SK-N-SH (cell line): ENCODE results near the gene PUSL1. TPM values are rescaled to one million over a fixed set of nuclear protein-coding genes. Genes with fewer than 3 reads are reported as not detected.

ENCODE experiments used
- CTCF ChIA-PET: fragments of 300-600, 350-600 bp; formaldehyde crosslinking; extraction: SDS; loops from one replicate; lab custom pipeline; 2021; lab: Yijun Ruan, JAX
- POLR2A ChIA-PET: fragments of 350-600 bp; sonication (Branson Sonifier 250); formaldehyde crosslinking; extraction: SDS; loops from one replicate; lab custom pipeline; 2020; ENCODE audit warnings: antibody characterized with exemption, inconsistent platforms; lab: Yijun Ruan, JAX
- DNase-seq: peaks from one replicate; pipeline ENCODE4 v3.0.0; 2012
- H2AFZ ChIP-seq: fragments of 200-600 bp; sonication (generic); 2 replicates; pipeline ENCODE4 v1.8.1; 2016; ENCODE audit warnings: antibody characterized with exemption, mild to moderate bottlenecking, low read depth
- H3F3A ChIP-seq: fragments of 200-600 bp; sonication (generic); replicated peaks from 2 replicates; pipeline ENCODE3; 2016; ENCODE audit warnings: antibody characterized with exemption, mild to moderate bottlenecking; ENCODE audit not compliant: insufficient read depth
- H3K27ac ChIP-seq, 2 experiments: fragments of 200-500 bp in 1 of 2; fragments of 200-600 bp in 1 of 2; sonication (Bioruptor generic) in 1 of 2; sonication (generic), shearing (Covaris generic) in 1 of 2; 2 replicates each; pipeline versions ENCODE4 v1.5.1 to v1.6.1; 2014 to 2016; ENCODE audit warnings: low read depth in 2 of 2, inconsistent platforms in 1 of 2, low read length in 1 of 2, mild to moderate bottlenecking in 1 of 2, mixed read lengths in 1 of 2
- H3K27me3 ChIP-seq: fragments of 200-600 bp; sonication (generic), shearing (Covaris generic); 2 replicates; pipeline ENCODE4 v1.6.1; 2016; ENCODE audit warnings: mixed run types; ENCODE audit not compliant: insufficient read depth
- H3K36me3 ChIP-seq, 2 experiments: fragments of 200-500 bp in 1 of 2; fragments of 200-600 bp in 1 of 2; sonication (Bioruptor generic) in 1 of 2; sonication (generic) in 1 of 2; replicated peaks in 1 of 2; 2 replicates each; pipeline versions ENCODE3 to v1.5.1; 2014 to 2016; ENCODE audit warnings: low read length in 1 of 2, mild to moderate bottlenecking in 1 of 2; ENCODE audit not compliant: insufficient read depth in 2 of 2, control insufficient read depth in 1 of 2
- H3K4me1 ChIP-seq, 2 experiments: fragments of 200-500 bp in 1 of 2; fragments of 200-600 bp in 1 of 2; sonication (Bioruptor generic) in 1 of 2; sonication (generic), shearing (Covaris generic) in 1 of 2; 2 replicates each; pipeline versions ENCODE4 v1.5.1 to v1.6.1; 2014 to 2016; ENCODE audit warnings: low read depth in 1 of 2, low read length in 1 of 2, mixed run types in 1 of 2; ENCODE audit not compliant: insufficient read depth in 2 of 2, control insufficient read depth in 1 of 2
- H3K4me2 ChIP-seq: fragments of 200-600 bp; sonication (generic), shearing (Covaris generic); 2 replicates; pipeline ENCODE4 v1.6.1; 2017; ENCODE audit warnings: mixed run types
- H3K4me3 ChIP-seq, 2 experiments: fragments of 200-500 bp in 1 of 2; fragments of 200-600 bp in 1 of 2; sonication (Bioruptor generic) in 1 of 2; sonication (generic), shearing (Covaris generic) in 1 of 2; 2 replicates each; pipeline versions ENCODE4 v1.5.1 to v1.8.1; 2014 to 2016; ENCODE audit warnings: low read depth in 2 of 2, inconsistent platforms in 1 of 2, low read length in 1 of 2, mild to moderate bottlenecking in 1 of 2, mixed read lengths in 1 of 2, moderate library complexity in 1 of 2
- H3K79me2 ChIP-seq: fragments of 200-600 bp; sonication (generic); 2 replicates; pipeline ENCODE4 v1.8.1; 2017; ENCODE audit warnings: mild to moderate bottlenecking; ENCODE audit not compliant: insufficient read depth
- H3K9ac ChIP-seq: fragments of 200-600 bp; sonication (generic); 2 replicates; pipeline ENCODE4 v1.6.1; 2017; ENCODE audit warnings: mixed run types
- H3K9me2 ChIP-seq: fragments of 200-600 bp; sonication (generic); 2 replicates; pipeline ENCODE4 v1.6.1; 2017; ENCODE audit warnings: mixed run types
- H3K9me3 ChIP-seq: fragments of 200-600 bp; sonication (generic); 2 replicates; pipeline ENCODE4 v1.6.1; 2017; ENCODE audit warnings: mixed run types, mild to moderate bottlenecking, moderate library complexity
- H4K20me1 ChIP-seq: fragments of 200-600 bp; sonication (generic); 2 replicates; pipeline ENCODE4 v1.6.1; 2017; ENCODE audit warnings: mild to moderate bottlenecking, mixed run types; ENCODE audit not compliant: insufficient read depth
- CHD2 ChIP-seq: fragments of 150-350 bp; IDR thresholded peaks from 2 replicates; pipeline ENCODE4 v1.6.1; 2018; ENCODE audit warnings: low read length; ENCODE audit not compliant: partially characterized antibody
- ELF1 ChIP-seq: IDR thresholded peaks from 2 replicates; pipeline ENCODE4 v1.4.0; 2012
- EP300 ChIP-seq, 2 experiments: IDR thresholded peaks; 2 replicates each; pipeline versions ENCODE4 v1.4.0 to v1.6.1; 2012; ENCODE audit warnings: borderline replicate concordance in 1 of 2, low read depth in 1 of 2, low read length in 1 of 2
- EZH2phosphoT487 ChIP-seq: fragments of 200-600 bp; sonication (generic); IDR thresholded peaks from 2 replicates; pipeline ENCODE4 v1.6.1; 2017; ENCODE audit warnings: low read depth, mixed run types, mild to moderate bottlenecking, antibody characterized with exemption, moderate library complexity, borderline replicate concordance
- FOXJ3 ChIP-seq: sonication (generic); formaldehyde crosslinking; IDR thresholded peaks from 2 replicates; pipeline ENCODE4 v1.5.1; 2020; ENCODE audit warnings: mild to moderate bottlenecking, missing genetic modification reagents
- FOXM1 ChIP-seq: IDR thresholded peaks from 2 replicates; pipeline ENCODE4 v1.4.0; 2012; ENCODE audit warnings: low read depth, mild to moderate bottlenecking
- IRF3 ChIP-seq: fragments of 150-350 bp; IDR thresholded peaks from 2 replicates; pipeline ENCODE4 v1.6.1; 2016; ENCODE audit warnings: mild to moderate bottlenecking, low read depth, low read length
- JUND ChIP-seq: IDR thresholded peaks from 2 replicates; pipeline ENCODE4 v1.4.0; 2012
- NFIC ChIP-seq: IDR thresholded peaks from 2 replicates; pipeline ENCODE4 v1.4.0; 2012; ENCODE audit warnings: borderline replicate concordance
- RXRA ChIP-seq: IDR thresholded peaks from 2 replicates; pipeline ENCODE4 v1.4.0; 2012; ENCODE audit warnings: low read depth, mild to moderate bottlenecking, borderline replicate concordance
- SMC3 ChIP-seq: IDR thresholded peaks from 2 replicates; pipeline ENCODE4 v1.6.1; 2012; ENCODE audit warnings: low read depth, low read length, improper control_type of control experiment
- TAF1 ChIP-seq: IDR thresholded peaks from 2 replicates; pipeline ENCODE4 v1.6.1; 2012; ENCODE audit warnings: low read depth, mild to moderate bottlenecking, low read length, moderate library complexity, borderline replicate concordance
- WGBS: methylation state at CpG from one replicate; pipeline ENCODE4 v1.1.6; 2017; ENCODE audit warnings: low lambda C conversion rate; 5-methylcytosine and 5-hydroxymethylcytosine counted together
- polyA plus RNA-seq, 3 experiments: library from polyadenylated mRNA; depleted of rRNA; stranded (reverse); fragments of >200 nt; gene quantifications; 2 replicates each; pipeline ENCODE4 v1.2.3, GENCODE V29; 2012
- TF ChIP-seq, protein P1 (sequence below): IDR thresholded peaks from 2 replicates; pipeline ENCODE4; 2012
- TF ChIP-seq, protein P2 (sequence below): IDR thresholded peaks from 2 replicates; pipeline ENCODE4 v1.4.0; 2012; ENCODE audit warnings: low read depth
- TF ChIP-seq, protein P3 (sequence below): IDR thresholded peaks from 2 replicates; pipeline ENCODE4 v1.6.1; 2012; ENCODE audit warnings: mild to moderate bottlenecking, low read depth, low read length, moderate library complexity

PUSL1 gene
- polyA plus RNA-seq, 1 of the 3 experiments (the other 2 are of a cell fraction), result 19.0 TPM

- H3K4me2 ChIP-seq, result no peak overlapping the region
- no peaks in the 10 kb centered on the region for H3K27me3 ChIP-seq
- H4K20me1 ChIP-seq, result peaks cover 8% of the 10 kb centered on the region; the same call in 1 of the 2 replicates
- no CpG with 5 or more reads among the region's 22 CpGs for WGBS
- peaks cover 6% of the 10 kb centered on the region for H3K79me2 ChIP-seq
- H3K4me3 ChIP-seq, result no peak overlapping the region
- no peak overlapping the region for H3K27ac ChIP-seq
- no peaks in the 10 kb centered on the region for H3K9me2 ChIP-seq
- CTCF ChIA-PET, result interaction anchor here (0.9 to 2.8 kb wide), 5 partner anchors 8 to 178 kb away, joined by 3 to 10 read pairs (median 4); partner anchors contain the start of gene DVL1
- no peak overlapping the region for H2AFZ ChIP-seq
- no peaks in the 10 kb centered on the region for H3F3A ChIP-seq
- peaks cover 1 to 22% of the 10 kb centered on the region in 2 experiments; a peak in 2 of 4 replicates for H3K4me1 ChIP-seq
- H3K36me3 ChIP-seq, result peaks cover 0 to 12% of the 10 kb centered on the region in 2 experiments
- no peak for DNase-seq
- POLR2A ChIA-PET, result no interaction called here
- H3K9ac ChIP-seq, result no peak overlapping the region
- H3K9me3 ChIP-seq, result no peaks in the 10 kb centered on the region
- TF ChIP-seq SMC3 (no peak), TAF1 (no peak), CHD2 (no peak), ELF1 (no peak), NFIC (no peak), IRF3 (no peak), EZH2phosphoT487 (no peak), EP300 (IDR thresholded peaks at IDR 0.05; ENCODE audit: borderline replicate concordance in 1 of 2, low read depth in 1 of 2, low read length in 1 of 2) (no peak)
- TF ChIP-seq, protein P1, sequence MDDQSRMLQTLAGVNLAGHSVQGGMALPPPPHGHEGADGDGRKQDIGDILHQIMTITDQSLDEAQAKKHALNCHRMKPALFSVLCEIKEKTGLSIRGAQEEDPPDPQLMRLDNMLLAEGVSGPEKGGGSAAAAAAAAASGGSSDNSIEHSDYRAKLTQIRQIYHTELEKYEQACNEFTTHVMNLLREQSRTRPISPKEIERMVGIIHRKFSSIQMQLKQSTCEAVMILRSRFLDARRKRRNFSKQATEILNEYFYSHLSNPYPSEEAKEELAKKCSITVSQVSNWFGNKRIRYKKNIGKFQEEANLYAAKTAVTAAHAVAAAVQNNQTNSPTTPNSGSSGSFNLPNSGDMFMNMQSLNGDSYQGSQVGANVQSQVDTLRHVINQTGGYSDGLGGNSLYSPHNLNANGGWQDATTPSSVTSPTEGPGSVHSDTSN, result no peak
Observed at GRCh38 chr1:1299686-1300351, 8.6 kb upstream of the PUSL1 start.

DNA sequence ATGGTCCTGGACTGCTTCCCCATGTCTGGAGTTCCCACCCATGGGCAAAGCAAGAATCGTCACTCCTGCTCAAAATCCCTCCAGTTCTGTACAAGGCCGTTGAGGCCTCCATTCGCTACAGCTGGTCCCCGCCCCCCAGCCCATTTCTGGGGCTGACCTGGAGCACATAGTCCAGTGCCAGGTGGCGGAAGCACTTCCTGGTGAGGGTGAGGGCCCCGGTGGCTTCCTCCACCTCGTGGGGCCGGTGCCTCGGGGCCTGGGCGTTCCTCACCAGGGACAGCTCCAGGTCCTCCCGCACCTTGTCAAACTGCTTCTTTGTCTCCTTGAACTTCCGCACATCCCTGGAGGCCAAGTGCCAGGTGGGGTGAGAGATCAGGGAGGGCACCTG, 8.1 kb upstream of the PUSL1 start:
- no peaks in the 10 kb centered on the region for H3K9me2 ChIP-seq
- H4K20me1 ChIP-seq, result peaks cover 8% of the 10 kb centered on the region; the same call in 1 of the 2 replicates

More for the DNA sequence above, 8.1 kb upstream of the PUSL1 start:
- peaks cover 0 to 8% of the 10 kb centered on the region in 2 experiments for H3K36me3 ChIP-seq
- H3K4me2 ChIP-seq, result no peak overlapping the region
- no peak overlapping the region for H3K27ac ChIP-seq
- H3K9me3 ChIP-seq, result no peaks in the 10 kb centered on the region
- H3K4me3 ChIP-seq, result no peak overlapping the region
- H3F3A ChIP-seq, result no peaks in the 10 kb centered on the region
- DNase-seq, result no peak
- TF ChIP-seq, protein P2, sequence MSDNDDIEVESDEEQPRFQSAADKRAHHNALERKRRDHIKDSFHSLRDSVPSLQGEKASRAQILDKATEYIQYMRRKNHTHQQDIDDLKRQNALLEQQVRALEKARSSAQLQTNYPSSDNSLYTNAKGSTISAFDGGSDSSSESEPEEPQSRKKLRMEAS, result no peak
- TF ChIP-seq FOXJ3 (CRISPR knock-in tag) (no peak), NFIC (no peak), TAF1 (no peak), IRF3 (no peak), RXRA (no peak), JUND (no peak), FOXM1 (no peak), EZH2phosphoT487 (no peak)
- TF ChIP-seq, protein P3, sequence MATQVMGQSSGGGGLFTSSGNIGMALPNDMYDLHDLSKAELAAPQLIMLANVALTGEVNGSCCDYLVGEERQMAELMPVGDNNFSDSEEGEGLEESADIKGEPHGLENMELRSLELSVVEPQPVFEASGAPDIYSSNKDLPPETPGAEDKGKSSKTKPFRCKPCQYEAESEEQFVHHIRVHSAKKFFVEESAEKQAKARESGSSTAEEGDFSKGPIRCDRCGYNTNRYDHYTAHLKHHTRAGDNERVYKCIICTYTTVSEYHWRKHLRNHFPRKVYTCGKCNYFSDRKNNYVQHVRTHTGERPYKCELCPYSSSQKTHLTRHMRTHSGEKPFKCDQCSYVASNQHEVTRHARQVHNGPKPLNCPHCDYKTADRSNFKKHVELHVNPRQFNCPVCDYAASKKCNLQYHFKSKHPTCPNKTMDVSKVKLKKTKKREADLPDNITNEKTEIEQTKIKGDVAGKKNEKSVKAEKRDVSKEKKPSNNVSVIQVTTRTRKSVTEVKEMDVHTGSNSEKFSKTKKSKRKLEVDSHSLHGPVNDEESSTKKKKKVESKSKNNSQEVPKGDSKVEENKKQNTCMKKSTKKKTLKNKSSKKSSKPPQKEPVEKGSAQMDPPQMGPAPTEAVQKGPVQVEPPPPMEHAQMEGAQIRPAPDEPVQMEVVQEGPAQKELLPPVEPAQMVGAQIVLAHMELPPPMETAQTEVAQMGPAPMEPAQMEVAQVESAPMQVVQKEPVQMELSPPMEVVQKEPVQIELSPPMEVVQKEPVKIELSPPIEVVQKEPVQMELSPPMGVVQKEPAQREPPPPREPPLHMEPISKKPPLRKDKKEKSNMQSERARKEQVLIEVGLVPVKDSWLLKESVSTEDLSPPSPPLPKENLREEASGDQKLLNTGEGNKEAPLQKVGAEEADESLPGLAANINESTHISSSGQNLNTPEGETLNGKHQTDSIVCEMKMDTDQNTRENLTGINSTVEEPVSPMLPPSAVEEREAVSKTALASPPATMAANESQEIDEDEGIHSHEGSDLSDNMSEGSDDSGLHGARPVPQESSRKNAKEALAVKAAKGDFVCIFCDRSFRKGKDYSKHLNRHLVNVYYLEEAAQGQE, result no peak
- POLR2A ChIA-PET, result no interaction called here
- H3K79me2 ChIP-seq, result peaks cover 11% of the 10 kb centered on the region
- no CpG with 5 or more reads among the region's 12 CpGs for WGBS
- H2AFZ ChIP-seq, result no peak overlapping the region
- H3K9ac ChIP-seq, result no peak overlapping the region
- H3K27me3 ChIP-seq, result no peaks in the 10 kb centered on the region
- CTCF ChIA-PET, result interaction anchor here (0.9 to 2.8 kb wide), 4 partner anchors 9 to 48 kb away, joined by 3 to 10 read pairs (median 4); partner anchors contain the start of gene DVL1
- peaks cover 6 to 27% of the 10 kb centered on the region in 2 experiments; a peak in 2 of 4 replicates for H3K4me1 ChIP-seq
